Adrenal gland (tissue), 5 donors: ENCODE results near the gene ALG2.

Source experiments
- CTCF ChIP-seq, 6 experiments: fragments of 450-650 bp in 4 of 6; fragments of 200-600 bp in 2 of 6; sonication (generic) in 1 of 6; IDR thresholded peaks; 1 replicate in 5 of 6; 2 replicates in 1 of 6; pipeline versions ENCODE4 v1.5.1 to v1.8.0; 2016 to 2021; ENCODE audit warnings: antibody characterized with exemption in 6 of 6, mild to moderate bottlenecking in 2 of 6, moderate library complexity in 1 of 6
- POLR2A ChIP-seq, 2 donors: fragments of 450-650 bp; IDR thresholded peaks; one replicate each; pipeline ENCODE4 v1.6.1; 2017; ENCODE audit warnings: antibody characterized with exemption in 2 of 2, mild to moderate bottlenecking in 2 of 2, moderate library complexity in 1 of 2
- donor health status: DM: no; HTN: no; CAD: no.

- no peak for TF ChIP-seq POLR2A (IDR thresholded peaks at IDR 0.05)
- TF ChIP-seq CTCF (IDR thresholded peaks at IDR 0.05): no peak
Observed at GRCh38 chr9:99235069-99235468, 13.3 kb upstream of the ALG2 start.
